ENCODE measurements around the gene FXYD4. TPM values are rescaled to one million over a fixed set of nuclear protein-coding genes. Genes with fewer than 3 reads are reported as not detected.

Gene FXYD4
- total RNA-seq (2022) (not detected in 2 replicates), Bru-seq, nascent RNA (not detected), BruChase-seq, experiment 1, labeled RNA remaining after a 6-hour chase (not detected), BruChase-seq, experiment 2, labeled RNA remaining after a 2-hour chase (percentile 16 among the genes with signal in this experiment)
- long read RNA-seq = 0 reads

DNA sequence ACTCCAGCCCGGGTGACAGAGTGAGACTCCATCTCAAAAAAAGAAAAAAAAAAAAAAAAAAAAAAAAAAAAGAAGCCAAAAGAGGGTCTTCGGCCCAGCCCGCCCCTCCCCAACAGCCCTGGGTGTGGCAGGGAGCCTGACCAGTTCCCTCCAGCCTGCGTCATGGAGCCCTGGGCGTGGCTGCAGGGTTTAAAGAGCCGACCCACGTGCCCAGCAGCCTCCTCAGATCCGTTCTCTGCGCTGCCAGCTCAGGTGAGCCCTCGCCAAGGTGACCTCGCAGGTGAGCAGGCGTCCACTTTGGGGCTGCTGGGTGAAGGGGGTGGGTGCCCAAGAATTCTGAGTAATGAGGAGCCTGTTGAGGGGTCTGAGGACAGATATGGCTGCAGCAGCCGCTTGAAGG lies at the start of gene FXYD4:
Gene FXYD4 (plus strand): TSS at position 219 of the 400 bp plus-strand sequence. CDS start 2,111 bp downstream, outside the sequence.
- CTCF ChIA-PET = interaction anchor here (0.6 to 0.7 kb wide), 2 partner anchors 41 to 265 kb away, joined by 3 to 4 read pairs; no protein-coding TSS in a partner anchor
- Mint-ChIP-seq H3K27me3 (ENCODE audit: insufficient read depth, unreplicated experiment) (no peaks in the 10 kb centered on the region), H3K4me1 (ENCODE audit: insufficient read depth, unreplicated experiment) (no peaks in the 10 kb centered on the region), H3K27ac (ENCODE audit: low read depth, unreplicated experiment) (no peak within 1 kb of the TSS), H3K4me3 (ENCODE audit: unreplicated experiment) (no peak within 1 kb of the TSS), H3K36me3 (ENCODE audit: insufficient read depth, unreplicated experiment) (no peaks in the 10 kb centered on the region), H3K9me3 (ENCODE audit: unreplicated experiment) (no peaks in the 10 kb centered on the region)
- TF ChIP-seq CTCF (IDR thresholded peaks at IDR 0.05; ENCODE audit: unreplicated experiment) = no peak
- no TSS peak for BruUV-seq (replicated peaks)
- intact Hi-C loops (cut with micrococcal nuclease) = no loop called here
- POLR2A ChIA-PET = no interaction called here
- no peak for DNase-seq (ENCODE audit: unreplicated experiment)

- H3K9me3 Mint-ChIP-seq (ENCODE audit: unreplicated experiment) = no peaks in the 10 kb centered on the region
- no peaks in the 10 kb centered on the region for H3K4me1 Mint-ChIP-seq (ENCODE audit: insufficient read depth, unreplicated experiment)
- POLR2A ChIA-PET = no interaction called here
- no peak for TF ChIP-seq CTCF (IDR thresholded peaks at IDR 0.05; ENCODE audit: unreplicated experiment)
- H3K27ac Mint-ChIP-seq (ENCODE audit: low read depth, unreplicated experiment) = no peak overlapping the region
- CTCF ChIA-PET = interaction anchor here (3.3 kb wide), 1 partner anchor 30 kb away, joined by 17 read pairs; no protein-coding TSS in a partner anchor
- BruUV-seq (replicated peaks) = no TSS peak
- no peaks in the 10 kb centered on the region for H3K36me3 Mint-ChIP-seq (ENCODE audit: insufficient read depth, unreplicated experiment)
- no peak overlapping the region for H3K4me3 Mint-ChIP-seq (ENCODE audit: unreplicated experiment)
- no peaks in the 10 kb centered on the region for H3K27me3 Mint-ChIP-seq (ENCODE audit: insufficient read depth, unreplicated experiment)
- no peak for DNase-seq (ENCODE audit: unreplicated experiment)
- intact Hi-C loops (cut with micrococcal nuclease) = no loop called here
Measured at GRCh38 chr10:43322331-43322730, 49.1 kb upstream of the FXYD4 start.

- ChIA-PET CTCF (interaction anchor here (3.3 kb wide), 1 partner anchor 30 kb away, joined by 17 read pairs; no protein-coding TSS in a partner anchor), POLR2A (no interaction called here)
- no peaks in the 10 kb centered on the region for H3K27me3 Mint-ChIP-seq (ENCODE audit: insufficient read depth, unreplicated experiment)
- DNase-seq (ENCODE audit: unreplicated experiment) = peak; percentile 16
- intact Hi-C loops (cut with micrococcal nuclease) = no loop called here
- H3K27ac Mint-ChIP-seq (ENCODE audit: low read depth, unreplicated experiment) = no peak overlapping the region
- H3K4me1 Mint-ChIP-seq (ENCODE audit: insufficient read depth, unreplicated experiment) = no peaks in the 10 kb centered on the region
- H3K4me3 Mint-ChIP-seq (ENCODE audit: unreplicated experiment) = no peak overlapping the region
- no TSS peak for BruUV-seq (replicated peaks)
- H3K9me3 Mint-ChIP-seq (ENCODE audit: unreplicated experiment) = no peaks in the 10 kb centered on the region
- no peaks in the 10 kb centered on the region for H3K36me3 Mint-ChIP-seq (ENCODE audit: insufficient read depth, unreplicated experiment)
- TF ChIP-seq CTCF (IDR thresholded peaks at IDR 0.05; ENCODE audit: unreplicated experiment) = no peak
Measured at GRCh38 chr10:43322769-43323168, 48.7 kb upstream of the FXYD4 start.

DNA sequence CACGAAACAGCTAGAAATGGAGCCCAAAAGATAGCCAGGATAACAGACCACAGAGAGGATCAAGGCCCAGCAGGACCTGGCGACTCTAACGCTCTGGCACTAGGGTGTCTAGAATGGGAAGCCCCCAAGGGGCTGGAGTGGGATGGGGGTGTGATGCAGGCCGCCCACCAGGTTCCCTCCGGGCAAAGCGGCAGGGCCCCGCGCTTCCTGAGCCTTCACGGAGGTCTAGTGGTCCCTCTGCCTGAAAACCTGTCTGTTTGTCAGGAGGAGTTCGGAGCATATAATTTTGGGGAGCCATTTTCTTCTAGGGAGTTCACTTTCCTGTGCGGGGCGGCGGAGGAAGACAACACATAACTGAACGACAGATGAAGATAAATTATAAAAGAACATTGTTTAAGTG lies 48.2 kb upstream of the FXYD4 start:
- no peaks in the 10 kb centered on the region for H3K4me1 Mint-ChIP-seq (ENCODE audit: insufficient read depth, unreplicated experiment)
- no peak overlapping the region for H3K4me3 Mint-ChIP-seq (ENCODE audit: unreplicated experiment)
- intact Hi-C loops (cut with micrococcal nuclease) = no loop called here
- no peak overlapping the region for H3K27ac Mint-ChIP-seq (ENCODE audit: low read depth, unreplicated experiment)
- BruUV-seq (replicated peaks) = no TSS peak
- H3K9me3 Mint-ChIP-seq (ENCODE audit: unreplicated experiment) = no peaks in the 10 kb centered on the region
- CTCF ChIA-PET = interaction anchor here (3.3 kb wide), 1 partner anchor 31 kb away, joined by 17 read pairs; no protein-coding TSS in a partner anchor
- H3K36me3 Mint-ChIP-seq (ENCODE audit: insufficient read depth, unreplicated experiment) = no peaks in the 10 kb centered on the region
- no peak for DNase-seq (ENCODE audit: unreplicated experiment)
- no peak for TF ChIP-seq CTCF (IDR thresholded peaks at IDR 0.05; ENCODE audit: unreplicated experiment)
- no peaks in the 10 kb centered on the region for H3K27me3 Mint-ChIP-seq (ENCODE audit: insufficient read depth, unreplicated experiment)
- POLR2A ChIA-PET = no interaction called here

Data from MCF 10A (cell line).